Head of caudate nucleus (tissue), 42 donors: ENCODE results near the gene NUAK1.

Source experiments
- DNase-seq, 42 donors: peaks; one replicate each; pipeline versions ENCODE4 v3.0.0 to v3.0.0-alpha.2; 2020 to 2021; ENCODE audit warnings: mixed read lengths in 7 of 42
- intact Hi-C: fragments of 100-400 bp; cut with DNase I; formaldehyde crosslinking; loops from one replicate; pipeline ENCODE4 v1.15.0; 2022

NUAK1 gene

GRCh38 chr12:106074706-106075392 lies 63.9 kb downstream of the NUAK1 start:
- intact Hi-C loops, result no loop called here
- no peak for DNase-seq

GRCh38 chr12:106074361-106074705 lies 64.4 kb downstream of the NUAK1 start:
- no peak for DNase-seq
- intact Hi-C loops, result no loop called here

GRCh38 chr12:106073179-106073578 lies 65.6 kb downstream of the NUAK1 start:
- no peak for DNase-seq
- intact Hi-C loops, result no loop called here

- no peak for DNase-seq
- intact Hi-C loops, result no loop called here
Observed at GRCh38 chr12:106072751-106073150, 66.0 kb downstream of the NUAK1 start.

- intact Hi-C loops, result no loop called here
- DNase-seq, result no peak
Observed at GRCh38 chr12:106071686-106072085, 67.1 kb downstream of the NUAK1 start.

GRCh38 chr12:106070611-106071010 lies 68.1 kb downstream of the NUAK1 start:
- intact Hi-C loops, result no loop called here
- DNase-seq, result no peak

- no peak for DNase-seq
Observed at GRCh38 chr12:106070147-106070546, 68.6 kb downstream of the NUAK1 start.

GRCh38 chr12:106068296-106068695 lies 70.5 kb downstream of the NUAK1 start:
- intact Hi-C loops, result no loop called here
- DNase-seq, result no peak

More at GRCh38 chr12:106070147-106070546, 68.6 kb downstream of the NUAK1 start:
- intact Hi-C loops, result no loop called here

- intact Hi-C loops, result no loop called here
- DNase-seq, result no peak
Observed at GRCh38 chr12:106067606-106068205, 71.0 kb downstream of the NUAK1 start.

- intact Hi-C loops, result no loop called here
- DNase-seq, result peak in 1 of 42 donors; percentile 34
Observed at GRCh38 chr12:106066726-106067325, 71.9 kb downstream of the NUAK1 start.

GRCh38 chr12:106066051-106066705 lies 72.6 kb downstream of the NUAK1 start:
- intact Hi-C loops, result no loop called here
- DNase-seq, result peak in 1 of 42 donors; percentile 30

GRCh38 chr12:106065506-106065905 lies 73.2 kb downstream of the NUAK1 start:
- intact Hi-C loops, result no loop called here
- peak in 1 of 42 donors; percentile 8 for DNase-seq

- intact Hi-C loops, result no loop called here
- DNase-seq, result no peak
Observed at GRCh38 chr12:106064721-106065021, 74.1 kb downstream of the NUAK1 start.

GRCh38 chr12:106063826-106064720 lies 74.7 kb downstream of the NUAK1 start:
- peak in 1 of 42 donors; percentile 41 for DNase-seq
- intact Hi-C loops, result no loop called here

- peak in 1 of 42 donors; percentile 9 for DNase-seq
- intact Hi-C loops, result no loop called here
Observed at GRCh38 chr12:106062693-106063092, 76.1 kb downstream of the NUAK1 start.

- DNase-seq, result no peak
- intact Hi-C loops, result no loop called here
Observed at GRCh38 chr12:106058256-106059182, 80.2 kb downstream of the NUAK1 start.

GRCh38 chr12:106054049-106054448 lies 84.7 kb downstream of the NUAK1 start:
- intact Hi-C loops, result no loop called here
- DNase-seq, result no peak

- peak in 1 of 42 donors; percentile 4 for DNase-seq
- intact Hi-C loops, result no loop called here
Observed at GRCh38 chr12:106051853-106052531, 86.8 kb downstream of the NUAK1 start.
